Stomach (tissue), 9 donors: ENCODE data around the gene UCHL3. TPM values are rescaled to one million over a fixed set of nuclear protein-coding genes. Genes with fewer than 3 reads are reported as not detected.
A peak's percentile ranks its signal among the peaks of the same experiment; 100 is the strongest.

ENCODE experiments used
- DNase-seq, 2 donors: peaks; one replicate each; pipeline versions ENCODE4 v3.0.0 to v3.0.0-alpha.2; 2013 to 2019
- H3K27ac ChIP-seq, 5 donors: fragments of 200-600 bp in 4 of 5; sonication (generic) in 4 of 5; one replicate each; pipeline ENCODE4 v1.5.1; 2013 to 2019; ENCODE audit warnings: mild to moderate bottlenecking in 1 of 5, moderate library complexity in 1 of 5
- H3K27me3 ChIP-seq, 3 donors: fragments of 200-600 bp; sonication (generic); one replicate each; pipeline ENCODE4 v1.5.1; 2017 to 2019; ENCODE audit warnings: mixed run types in 1 of 3
- H3K36me3 ChIP-seq, 4 donors: fragments of 200-600 bp; sonication (generic); 1 replicate in 3 of 4; 2 replicates in 1 of 4; pipeline ENCODE4 v1.5.1; 2016 to 2019
- H3K4me1 ChIP-seq, 4 donors: fragments of 200-600 bp; sonication (generic); one replicate each; pipeline ENCODE4 v1.5.1; 2016 to 2019
- H3K4me3 ChIP-seq, 4 donors: fragments of 200-600 bp; sonication (generic) in 3 of 4; one replicate each; pipeline ENCODE4 v1.5.1; 2016 to 2019; ENCODE audit warnings: mild to moderate bottlenecking in 1 of 4
- H3K9me3 ChIP-seq, 4 donors: fragments of 200-600 bp; sonication (generic); one replicate each; pipeline ENCODE4 v1.5.1; 2016 to 2019
- EP300 ChIP-seq: sonication (generic); formaldehyde crosslinking; IDR thresholded peaks from one replicate; pipeline ENCODE4 v1.6.1; 2017; ENCODE audit warnings: antibody characterized with exemption
- POLR2A ChIP-seq, 4 donors: fragments of 450-650 bp; IDR thresholded peaks; one replicate each; pipeline ENCODE4 v1.6.1; 2016; ENCODE audit warnings: antibody characterized with exemption in 4 of 4, control low read depth in 2 of 4, mild to moderate bottlenecking in 1 of 4, moderate library complexity in 1 of 4
- POLR2AphosphoS5 ChIP-seq, 3 donors: sonication (generic); formaldehyde crosslinking; IDR thresholded peaks; one replicate each; pipeline ENCODE4 v1.6.1; 2016; ENCODE audit warnings: antibody characterized with exemption in 3 of 3
- WGBS, 5 donors: extraction: QIAGEN DNeasy Blood & Tissue Kit in 3 of 5; methylation state at CpG; one replicate each; pipeline versions ENCODE4 v1.1.5 to v1.1.7; 2013 to 2018; 5-methylcytosine and 5-hydroxymethylcytosine counted together
- intact Hi-C: fragments of 100-400 bp; cut with DNase I; formaldehyde crosslinking; loops from one replicate; pipeline ENCODE4 v1.15.1; 2023; ENCODE audit warnings: low total_unique reads
- polyA plus RNA-seq, 3 donors: library from polyadenylated mRNA; stranded (reverse); fragments of 200-250 nt; gene quantifications; one replicate each; pipeline ENCODE4 v1.2.3, GENCODE V29; 2013
- total RNA-seq, 5 donors: library from RNA; depleted of rRNA; stranded (reverse); fragments of >200 nt; gene quantifications; one replicate each; pipeline versions ENCODE4 v1.1.0 to v1.2.3, GENCODE V29; 2014 to 2016
- TF ChIP-seq, protein P1 (sequence below), 7 experiments: fragments of 450-650 bp in 4 of 7; fragments of 200-600 bp in 3 of 7; sonication (generic) in 3 of 7; IDR thresholded peaks; one replicate each; pipeline ENCODE4 v1.5.1; 2016 to 2019; ENCODE audit warnings: antibody characterized with exemption in 7 of 7, control low read depth in 2 of 7, mild to moderate bottlenecking in 1 of 7
- donor health status: healthy with polysubstance abuse.
- donor health status: Bipolar disorder and iron deficiency.
- donor health status: healthy.

Gene UCHL3
- total and polyA plus RNA-seq, 8 donors = 4.1 to 42.2 (median 23.9) TPM; not detected in 1

GRCh38 chr13:75530549-75530961 is 19.0 kb upstream of the UCHL3 start:
- no peaks in the 10 kb centered on the region for H3K27me3 ChIP-seq
- H3K9me3 ChIP-seq = no peaks in the 10 kb centered on the region
- no peak overlapping the region for H3K4me3 ChIP-seq
- peaks cover 0 to 24% (median 15%) of the 10 kb centered on the region in 4 donors for H3K4me1 ChIP-seq
- H3K36me3 ChIP-seq = peaks cover 0 to 56% (median 36%) of the 10 kb centered on the region in 4 donors
- intact Hi-C loops = no loop called here
- no peak overlapping the region for H3K27ac ChIP-seq
- DNase-seq = no peak
- TF ChIP-seq EP300 (no peak), POLR2AphosphoS5 (IDR thresholded peaks at IDR 0.05) (no peak)
- TF ChIP-seq, protein P1, sequence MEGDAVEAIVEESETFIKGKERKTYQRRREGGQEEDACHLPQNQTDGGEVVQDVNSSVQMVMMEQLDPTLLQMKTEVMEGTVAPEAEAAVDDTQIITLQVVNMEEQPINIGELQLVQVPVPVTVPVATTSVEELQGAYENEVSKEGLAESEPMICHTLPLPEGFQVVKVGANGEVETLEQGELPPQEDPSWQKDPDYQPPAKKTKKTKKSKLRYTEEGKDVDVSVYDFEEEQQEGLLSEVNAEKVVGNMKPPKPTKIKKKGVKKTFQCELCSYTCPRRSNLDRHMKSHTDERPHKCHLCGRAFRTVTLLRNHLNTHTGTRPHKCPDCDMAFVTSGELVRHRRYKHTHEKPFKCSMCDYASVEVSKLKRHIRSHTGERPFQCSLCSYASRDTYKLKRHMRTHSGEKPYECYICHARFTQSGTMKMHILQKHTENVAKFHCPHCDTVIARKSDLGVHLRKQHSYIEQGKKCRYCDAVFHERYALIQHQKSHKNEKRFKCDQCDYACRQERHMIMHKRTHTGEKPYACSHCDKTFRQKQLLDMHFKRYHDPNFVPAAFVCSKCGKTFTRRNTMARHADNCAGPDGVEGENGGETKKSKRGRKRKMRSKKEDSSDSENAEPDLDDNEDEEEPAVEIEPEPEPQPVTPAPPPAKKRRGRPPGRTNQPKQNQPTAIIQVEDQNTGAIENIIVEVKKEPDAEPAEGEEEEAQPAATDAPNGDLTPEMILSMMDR (IDR thresholded peaks at IDR 0.05) = no peak

DNA sequence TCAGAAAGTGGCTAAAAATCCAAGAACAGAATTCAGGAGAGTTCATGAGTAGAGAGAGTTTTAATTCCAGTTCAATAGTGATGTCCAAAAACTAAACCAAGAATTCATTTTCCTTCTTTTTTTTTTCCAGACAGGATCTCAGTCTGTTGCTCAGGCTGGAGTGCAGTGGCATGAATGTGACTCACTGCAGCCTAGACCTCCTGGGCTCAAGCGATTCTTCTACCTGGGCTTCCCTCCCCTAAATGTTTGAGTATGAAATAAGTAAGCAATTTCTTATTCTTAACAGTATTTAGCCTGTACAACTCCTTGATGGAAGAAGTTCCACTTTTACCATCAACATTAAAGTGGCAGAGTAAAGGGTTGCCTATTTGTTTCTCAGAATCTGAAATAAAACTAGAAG is 15.7 kb upstream of the UCHL3 start:
- Histone ChIP-seq H3K27ac (no peak overlapping the region), H3K36me3 (peaks cover 0 to 25% (median 10%) of the 10 kb centered on the region in 4 donors), H3K9me3 (no peaks in the 10 kb centered on the region), H3K27me3 (no peaks in the 10 kb centered on the region), H3K4me1 (peaks cover 5 to 47% (median 29%) of the 10 kb centered on the region in 4 donors), H3K4me3 (no peak overlapping the region)
- 81 to 97% (median 89%) methylated on average over 1 of the region's 1 CpG for WGBS, 5 donors
- TF ChIP-seq, protein P1 (IDR thresholded peaks at IDR 0.05) = no peak
- TF ChIP-seq POLR2A (IDR thresholded peaks at IDR 0.05) (no peak), POLR2AphosphoS5 (IDR thresholded peaks at IDR 0.05) (no peak), EP300 (no peak)
- intact Hi-C loops = no loop called here
- DNase-seq = no peak

GRCh38 chr13:75537401-75538365 is 11.9 kb upstream of the UCHL3 start, which contains the start of gene COMMD6:
Gene COMMD6 (minus strand): TSS chr13:75537841. CDS start chr13:75537805, 36 bp downstream.
- Histone ChIP-seq H3K27ac (peak within 1 kb of the TSS; percentile 74 to 86 (median 80)), H3K27me3 (no peaks in the 10 kb centered on the region), H3K4me1 (peaks cover 5 to 41% (median 22%) of the 10 kb centered on the region in 4 donors), H3K4me3 (peak within 1 kb of the TSS; percentile 68 to 81 (median 70)), H3K9me3 (no peaks in the 10 kb centered on the region), H3K36me3 (peaks cover 0 to 17% (median 10%) of the 10 kb centered on the region in 4 donors)
- peak; percentile 73 to 94 for DNase-seq
- no peak for TF ChIP-seq POLR2A (IDR thresholded peaks at IDR 0.05)
- TF ChIP-seq, protein P1 (IDR thresholded peaks at IDR 0.05) = peak in 5 of 7 experiments; percentile 61 to 87 (median 78)
- TF ChIP-seq EP300 = no peak
- peak in 2 of 3 donors; percentile 81 to 83 for TF ChIP-seq POLR2AphosphoS5 (IDR thresholded peaks at IDR 0.05)
- intact Hi-C loops = no loop called here
- 0 to 1% (median 0%) methylated on average over 48 to 51 of the region's 51 CpGs for WGBS, 5 donors

DNA sequence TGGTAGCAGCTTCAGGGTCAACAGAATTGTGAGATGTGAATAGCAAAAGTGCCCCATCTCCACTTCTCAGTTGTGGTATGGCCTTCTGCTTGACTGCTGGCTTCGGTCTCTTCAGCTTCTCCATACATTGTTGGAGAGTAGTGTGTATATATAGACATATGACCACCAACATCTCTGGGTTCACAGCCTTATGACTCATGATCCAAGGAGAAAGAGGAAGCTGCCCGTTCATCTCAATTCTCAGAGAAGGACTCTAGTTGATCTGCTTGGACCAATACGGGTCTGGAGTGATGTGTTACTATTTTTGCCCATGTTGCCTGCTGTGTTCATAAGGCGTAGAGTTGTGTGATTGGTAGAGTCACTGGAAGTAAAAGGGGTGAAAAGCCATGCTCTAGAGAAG is 8.3 kb upstream of the UCHL3 start:
- no peaks in the 10 kb centered on the region for H3K27me3 ChIP-seq
- peaks cover 5 to 15% (median 12%) of the 10 kb centered on the region in 4 donors for H3K4me1 ChIP-seq
- no peaks in the 10 kb centered on the region for H3K9me3 ChIP-seq
- H3K4me3 ChIP-seq = no peak overlapping the region
- TF ChIP-seq POLR2AphosphoS5 (IDR thresholded peaks at IDR 0.05) (no peak), EP300 (no peak)
- no peaks in the 10 kb centered on the region for H3K36me3 ChIP-seq
- no peak overlapping the region for H3K27ac ChIP-seq
- 82 to 90% (median 83%) methylated on average over 4 of the region's 4 CpGs for WGBS, 5 donors
- intact Hi-C loops = no loop called here
- peak in 1 of 2 donors; percentile 9 for DNase-seq
